Measurements from ENCODE around the gene PRDM12.

PRDM12 gene

GRCh38 chr9:130624154-130624553 is 40.2 kb upstream of the PRDM12 start:
- no peaks in the 10 kb centered on the region for H3K27me3 ChIP-seq (ENCODE audit: control insufficient read depth, low read length)
- H3K79me2 ChIP-seq (ENCODE audit: control insufficient read depth, low read length), result no peaks in the 10 kb centered on the region
- H3K4me1 ChIP-seq (ENCODE audit: control insufficient read depth, low read length), result no peaks in the 10 kb centered on the region
- H3K9me3 ChIP-seq (ENCODE audit: control insufficient read depth, insufficient read depth, low read length), result no peaks in the 10 kb centered on the region
- H3K27ac ChIP-seq (ENCODE audit: low read depth, low read length), result no peak overlapping the region
- H3K4me2 ChIP-seq (ENCODE audit: low read length), result no peak overlapping the region
- H3F3A ChIP-seq (ENCODE audit: control insufficient read depth, insufficient read depth), result no peaks in the 10 kb centered on the region
- TF ChIP-seq EZH2phosphoT487 (IDR thresholded peaks at IDR 0.05; ENCODE audit: borderline replicate concordance, low read length), result no peak
- TF ChIP-seq, protein P1, sequence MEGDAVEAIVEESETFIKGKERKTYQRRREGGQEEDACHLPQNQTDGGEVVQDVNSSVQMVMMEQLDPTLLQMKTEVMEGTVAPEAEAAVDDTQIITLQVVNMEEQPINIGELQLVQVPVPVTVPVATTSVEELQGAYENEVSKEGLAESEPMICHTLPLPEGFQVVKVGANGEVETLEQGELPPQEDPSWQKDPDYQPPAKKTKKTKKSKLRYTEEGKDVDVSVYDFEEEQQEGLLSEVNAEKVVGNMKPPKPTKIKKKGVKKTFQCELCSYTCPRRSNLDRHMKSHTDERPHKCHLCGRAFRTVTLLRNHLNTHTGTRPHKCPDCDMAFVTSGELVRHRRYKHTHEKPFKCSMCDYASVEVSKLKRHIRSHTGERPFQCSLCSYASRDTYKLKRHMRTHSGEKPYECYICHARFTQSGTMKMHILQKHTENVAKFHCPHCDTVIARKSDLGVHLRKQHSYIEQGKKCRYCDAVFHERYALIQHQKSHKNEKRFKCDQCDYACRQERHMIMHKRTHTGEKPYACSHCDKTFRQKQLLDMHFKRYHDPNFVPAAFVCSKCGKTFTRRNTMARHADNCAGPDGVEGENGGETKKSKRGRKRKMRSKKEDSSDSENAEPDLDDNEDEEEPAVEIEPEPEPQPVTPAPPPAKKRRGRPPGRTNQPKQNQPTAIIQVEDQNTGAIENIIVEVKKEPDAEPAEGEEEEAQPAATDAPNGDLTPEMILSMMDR (IDR thresholded peaks at IDR 0.05; ENCODE audit: low read depth, low read length, poor library complexity, severe bottlenecking), result no peak
- no peak overlapping the region for H3K4me3 ChIP-seq (ENCODE audit: low read length)
- H4K20me1 ChIP-seq (ENCODE audit: control insufficient read depth, insufficient read depth, low read depth, low read length), result no peaks in the 10 kb centered on the region
- no peaks in the 10 kb centered on the region for H3K9me2 ChIP-seq (replicated peaks; ENCODE audit: control insufficient read depth, low read length)
- H3K36me3 ChIP-seq (ENCODE audit: control insufficient read depth, low read length), result peaks cover 60% of the 10 kb centered on the region

DNA sequence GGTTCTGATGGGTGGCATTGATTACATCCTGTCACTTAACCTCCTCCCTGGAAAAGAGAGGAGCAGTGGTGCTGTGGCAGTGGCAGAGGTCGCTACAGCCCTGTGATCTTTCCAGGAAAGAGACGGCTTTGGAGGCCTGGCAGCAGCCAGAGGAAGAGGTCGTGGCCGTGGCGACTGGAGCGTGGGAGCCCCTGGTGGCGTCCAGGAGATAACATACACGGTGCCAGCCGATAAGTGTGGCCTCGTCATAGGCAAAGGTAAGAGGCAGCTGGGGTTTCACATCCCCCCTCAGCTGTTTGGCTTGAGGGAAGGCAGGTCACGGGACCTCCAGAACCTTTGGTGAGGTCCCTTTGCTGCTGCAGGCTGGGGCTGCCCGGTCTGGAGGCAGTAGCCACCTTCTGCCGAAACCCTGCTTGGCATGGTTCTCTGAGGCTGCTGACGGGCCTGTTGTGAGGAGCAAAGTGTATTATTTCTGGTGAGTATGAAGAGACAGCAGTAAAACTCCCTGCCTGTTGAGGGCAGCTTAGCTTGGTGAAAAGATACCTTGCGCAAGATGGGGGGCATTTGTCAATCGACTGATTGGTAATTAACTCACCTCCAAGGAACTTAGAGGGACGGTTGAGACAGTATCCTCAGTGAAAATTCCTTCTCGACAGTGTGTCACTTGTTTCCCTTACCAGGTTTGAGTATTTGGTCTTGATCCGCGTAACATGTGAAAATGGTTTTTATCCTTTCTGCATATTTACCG is 38.0 kb upstream of the PRDM12 start:
- no peaks in the 10 kb centered on the region for H3K27me3 ChIP-seq (ENCODE audit: control insufficient read depth, low read length)
- TF ChIP-seq EZH2phosphoT487 (IDR thresholded peaks at IDR 0.05; ENCODE audit: borderline replicate concordance, low read length), result no peak
- TF ChIP-seq, protein P1 (IDR thresholded peaks at IDR 0.05; ENCODE audit: low read depth, low read length, poor library complexity, severe bottlenecking), result no peak
- no peaks in the 10 kb centered on the region for H3K79me2 ChIP-seq (ENCODE audit: control insufficient read depth, low read length)
- H3K27ac ChIP-seq (ENCODE audit: low read depth, low read length), result no peak overlapping the region
- no peak overlapping the region for H3K4me2 ChIP-seq (ENCODE audit: low read length)
- no peaks in the 10 kb centered on the region for H3F3A ChIP-seq (ENCODE audit: control insufficient read depth, insufficient read depth)
- H3K36me3 ChIP-seq (ENCODE audit: control insufficient read depth, low read length), result peaks cover 57% of the 10 kb centered on the region
- no peaks in the 10 kb centered on the region for H4K20me1 ChIP-seq (ENCODE audit: control insufficient read depth, insufficient read depth, low read depth, low read length)
- H3K9me3 ChIP-seq (ENCODE audit: control insufficient read depth, insufficient read depth, low read length), result no peaks in the 10 kb centered on the region
- H3K4me3 ChIP-seq (ENCODE audit: low read length), result no peak overlapping the region
- no peaks in the 10 kb centered on the region for H3K9me2 ChIP-seq (replicated peaks; ENCODE audit: control insufficient read depth, low read length)
- no peaks in the 10 kb centered on the region for H3K4me1 ChIP-seq (ENCODE audit: control insufficient read depth, low read length)

DNA sequence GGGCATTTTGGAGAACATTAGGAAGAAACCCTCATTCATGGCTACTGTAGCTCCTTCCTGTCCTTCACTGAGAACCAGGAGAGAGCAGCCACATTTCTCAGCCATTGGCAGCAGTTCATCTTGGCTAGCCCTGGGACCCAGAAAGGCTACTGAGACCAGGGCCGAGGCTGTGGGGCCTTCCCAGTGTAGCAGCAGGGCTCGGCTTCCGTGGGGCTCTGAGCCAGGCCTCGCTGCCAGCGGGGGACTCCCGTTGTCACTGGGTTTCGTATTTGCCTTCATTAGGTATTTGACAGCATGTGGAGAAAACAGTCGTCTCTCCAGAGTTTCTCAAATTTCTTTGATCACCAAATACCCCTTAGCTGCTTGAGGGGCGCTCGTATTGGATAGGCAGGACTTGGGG is 37.3 kb upstream of the PRDM12 start:
- H3K4me2 ChIP-seq (ENCODE audit: low read length), result no peak overlapping the region
- no peaks in the 10 kb centered on the region for H3K9me2 ChIP-seq (replicated peaks; ENCODE audit: control insufficient read depth, low read length)
- no peak overlapping the region for H3K27ac ChIP-seq (ENCODE audit: low read depth, low read length)
- H3K4me3 ChIP-seq (ENCODE audit: low read length), result no peak overlapping the region
- no peaks in the 10 kb centered on the region for H3K4me1 ChIP-seq (ENCODE audit: control insufficient read depth, low read length)
- H3K79me2 ChIP-seq (ENCODE audit: control insufficient read depth, low read length), result no peaks in the 10 kb centered on the region
- no peaks in the 10 kb centered on the region for H3K9me3 ChIP-seq (ENCODE audit: control insufficient read depth, insufficient read depth, low read length)
- H4K20me1 ChIP-seq (ENCODE audit: control insufficient read depth, insufficient read depth, low read depth, low read length), result no peaks in the 10 kb centered on the region
- no peaks in the 10 kb centered on the region for H3K27me3 ChIP-seq (ENCODE audit: control insufficient read depth, low read length)
- TF ChIP-seq EZH2phosphoT487 (IDR thresholded peaks at IDR 0.05; ENCODE audit: borderline replicate concordance, low read length), result no peak
- TF ChIP-seq, protein P1 (IDR thresholded peaks at IDR 0.05; ENCODE audit: low read depth, low read length, poor library complexity, severe bottlenecking), result no peak
- no peaks in the 10 kb centered on the region for H3F3A ChIP-seq (ENCODE audit: control insufficient read depth, insufficient read depth)
- peaks cover 62% of the 10 kb centered on the region for H3K36me3 ChIP-seq (ENCODE audit: control insufficient read depth, low read length)

Measured in DOHH2 (cell line).